HepG2 (cell line): ENCODE measurements around the gene SERTAD1. TPM values are rescaled to one million over a fixed set of nuclear protein-coding genes. Genes with fewer than 3 reads are reported as not detected.

Experiments used
- CHD4 ChIP-seq: fragments of 200-600 bp; sonication (generic); IDR thresholded peaks from 2 replicates; pipeline ENCODE4 v1.7.0; 2017; ENCODE audit warnings: mild to moderate bottlenecking, low read length, borderline replicate concordance
- EZH2 ChIP-seq: conservative IDR thresholded peaks from 2 replicates; pipeline ENCODE4 v1.6.1; 2012; ENCODE audit warnings: mild to moderate bottlenecking, low read depth, low read length, moderate library complexity
- FOXK2 ChIP-seq: fragments of 450-650 bp; IDR thresholded peaks from 2 replicates; pipeline ENCODE4 v1.6.1; 2016
- GPBP1L1 ChIP-seq: sonication (generic); formaldehyde crosslinking; IDR thresholded peaks from 2 replicates; pipeline ENCODE4 v1.5.0; 2020; ENCODE audit warnings: mild to moderate bottlenecking, missing genetic modification reagents
- HNRNPH1 ChIP-seq: fragments of 200-400 bp; formaldehyde crosslinking; optimal IDR thresholded peaks from 2 replicates; pipeline ENCODE3; 2017; ENCODE audit warnings: mild to moderate bottlenecking, low read depth, low read length
- JUNB ChIP-seq: sonication (generic); formaldehyde crosslinking; IDR thresholded peaks from 2 replicates; pipeline ENCODE4 v1.8.0; 2022; ENCODE audit warnings: missing genetic modification reagents, mild to moderate bottlenecking, borderline replicate concordance
- MYPOP ChIP-seq: sonication (generic); formaldehyde crosslinking; IDR thresholded peaks from 2 replicates; pipeline ENCODE4 v1.8.1; 2023; ENCODE audit warnings: mild to moderate bottlenecking, moderate library complexity, missing genetic modification reagents
- ONECUT2 ChIP-seq: sonication (generic); formaldehyde crosslinking; IDR thresholded peaks from 2 replicates; pipeline ENCODE4 v1.4.0; 2020; ENCODE audit warnings: missing genetic modification reagents
- ZNF451 ChIP-seq: sonication (generic); formaldehyde crosslinking; IDR thresholded peaks from 2 replicates; pipeline ENCODE4 v1.5.0; 2020; ENCODE audit warnings: mild to moderate bottlenecking, missing genetic modification reagents
- polyA plus RNA-seq, 8 experiments: library from polyadenylated mRNA; depleted of rRNA in 3 of 8; stranded (reverse) in 7 of 8; unstranded in 1 of 8; fragments of >200 nt; fragmentation: Illumina TruSeq in 4 of 8; extraction: Trizol in 4 of 8; gene quantifications; 2 replicates each; pipeline versions ENCODE4 v1.2.1 to v1.2.3, GENCODE V29; 2011 to 2016; ENCODE audit warnings: low read depth in 4 of 8, missing spikeins in 1 of 8, mixed read lengths in 1 of 8; ENCODE audit not compliant: insufficient read depth in 1 of 8
- total RNA-seq, 5 experiments: library from RNA; depleted of rRNA; stranded (reverse); fragments of >200 nt; fragmentation: Illumina TruSeq; extraction: Trizol; gene quantifications; 2 replicates each; pipeline ENCODE4 v1.2.3, GENCODE V29; 2016; ENCODE audit warnings: low read depth in 1 of 5
- TF ChIP-seq, protein P1 (sequence below): sonication (generic); formaldehyde crosslinking; conservative IDR thresholded peaks from 2 replicates; pipeline ENCODE4 v1.4.0; 2020; ENCODE audit warnings: missing genetic modification reagents
- TF ChIP-seq, protein P2 (sequence below), 2 experiments: fragments of 450-650 bp in 1 of 2; sonication (generic) in 1 of 2; formaldehyde crosslinking in 1 of 2; IDR thresholded peaks; 2 replicates each; pipeline versions ENCODE4 v1.6.1 to v1.8.0; 2016 to 2022; ENCODE audit warnings: antibody characterized with exemption in 1 of 2, mild to moderate bottlenecking in 1 of 2, missing genetic modification reagents in 1 of 2

Gene SERTAD1
- total and polyA plus RNA-seq, 2 of the 13 experiments (the other 11 are each of a cell fraction or from before 2014, with no cell fraction given): 4.3 to 4.5 TPM

DNA sequence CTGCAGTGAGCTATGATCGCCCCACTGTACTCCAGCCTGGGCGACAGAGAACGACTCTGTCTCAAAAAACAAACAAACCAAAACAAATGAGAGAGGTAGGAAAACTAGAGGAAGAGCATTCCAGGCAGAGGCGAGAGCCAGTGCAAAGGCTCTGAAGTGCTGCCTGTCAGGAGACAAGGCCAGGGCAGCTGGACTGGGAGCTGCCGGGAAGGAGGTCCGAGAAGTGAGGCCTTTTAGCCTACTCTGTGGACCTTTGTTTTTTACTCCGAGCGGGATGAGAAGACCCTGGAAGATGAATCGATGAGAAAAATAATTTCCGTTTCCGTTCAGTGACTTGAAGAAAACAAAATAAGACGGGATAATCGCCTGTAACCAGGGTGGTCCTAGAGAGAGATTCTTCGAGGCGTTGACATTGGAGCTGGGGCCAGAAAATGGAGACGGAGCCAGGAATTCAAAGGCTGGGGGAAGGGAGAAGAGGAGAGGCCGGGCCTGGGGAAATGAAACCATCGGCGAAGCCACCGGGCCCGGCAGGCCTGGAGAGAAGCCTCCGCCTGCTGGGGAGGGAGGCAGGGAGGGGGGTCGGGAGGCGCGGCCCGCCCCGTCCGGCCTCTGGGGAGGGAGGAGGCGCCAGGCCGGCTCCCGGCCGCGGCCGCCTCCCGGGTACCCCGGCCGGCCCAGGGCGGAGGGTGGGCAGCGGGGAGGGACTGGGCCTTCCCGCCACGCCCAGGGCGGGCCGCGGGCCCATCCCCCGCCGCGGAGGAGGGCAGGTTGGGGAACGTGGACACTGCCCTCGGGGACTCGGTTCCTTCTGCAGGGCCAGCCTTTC lies 7.8 kb upstream of the SERTAD1 start (continued):
- TF ChIP-seq CHD4: no peak
- TF ChIP-seq EZH2: no peak
- 0 out of 2 replicates have a peak, but pooled peaks have one; percentile 11 for TF ChIP-seq MYPOP (CRISPR knock-in tag)
- TF ChIP-seq, protein P1, sequence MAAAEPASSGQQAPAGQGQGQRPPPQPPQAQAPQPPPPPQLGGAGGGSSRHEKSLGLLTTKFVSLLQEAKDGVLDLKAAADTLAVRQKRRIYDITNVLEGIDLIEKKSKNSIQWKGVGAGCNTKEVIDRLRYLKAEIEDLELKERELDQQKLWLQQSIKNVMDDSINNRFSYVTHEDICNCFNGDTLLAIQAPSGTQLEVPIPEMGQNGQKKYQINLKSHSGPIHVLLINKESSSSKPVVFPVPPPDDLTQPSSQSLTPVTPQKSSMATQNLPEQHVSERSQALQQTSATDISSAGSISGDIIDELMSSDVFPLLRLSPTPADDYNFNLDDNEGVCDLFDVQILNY (CRISPR knock-in tag): peak; percentile 81
- TF ChIP-seq ONECUT2 (CRISPR knock-in tag): no peak
- TF ChIP-seq FOXK2: no peak
- no peak for TF ChIP-seq ZNF451 (CRISPR knock-in tag)
- TF ChIP-seq, protein P2, sequence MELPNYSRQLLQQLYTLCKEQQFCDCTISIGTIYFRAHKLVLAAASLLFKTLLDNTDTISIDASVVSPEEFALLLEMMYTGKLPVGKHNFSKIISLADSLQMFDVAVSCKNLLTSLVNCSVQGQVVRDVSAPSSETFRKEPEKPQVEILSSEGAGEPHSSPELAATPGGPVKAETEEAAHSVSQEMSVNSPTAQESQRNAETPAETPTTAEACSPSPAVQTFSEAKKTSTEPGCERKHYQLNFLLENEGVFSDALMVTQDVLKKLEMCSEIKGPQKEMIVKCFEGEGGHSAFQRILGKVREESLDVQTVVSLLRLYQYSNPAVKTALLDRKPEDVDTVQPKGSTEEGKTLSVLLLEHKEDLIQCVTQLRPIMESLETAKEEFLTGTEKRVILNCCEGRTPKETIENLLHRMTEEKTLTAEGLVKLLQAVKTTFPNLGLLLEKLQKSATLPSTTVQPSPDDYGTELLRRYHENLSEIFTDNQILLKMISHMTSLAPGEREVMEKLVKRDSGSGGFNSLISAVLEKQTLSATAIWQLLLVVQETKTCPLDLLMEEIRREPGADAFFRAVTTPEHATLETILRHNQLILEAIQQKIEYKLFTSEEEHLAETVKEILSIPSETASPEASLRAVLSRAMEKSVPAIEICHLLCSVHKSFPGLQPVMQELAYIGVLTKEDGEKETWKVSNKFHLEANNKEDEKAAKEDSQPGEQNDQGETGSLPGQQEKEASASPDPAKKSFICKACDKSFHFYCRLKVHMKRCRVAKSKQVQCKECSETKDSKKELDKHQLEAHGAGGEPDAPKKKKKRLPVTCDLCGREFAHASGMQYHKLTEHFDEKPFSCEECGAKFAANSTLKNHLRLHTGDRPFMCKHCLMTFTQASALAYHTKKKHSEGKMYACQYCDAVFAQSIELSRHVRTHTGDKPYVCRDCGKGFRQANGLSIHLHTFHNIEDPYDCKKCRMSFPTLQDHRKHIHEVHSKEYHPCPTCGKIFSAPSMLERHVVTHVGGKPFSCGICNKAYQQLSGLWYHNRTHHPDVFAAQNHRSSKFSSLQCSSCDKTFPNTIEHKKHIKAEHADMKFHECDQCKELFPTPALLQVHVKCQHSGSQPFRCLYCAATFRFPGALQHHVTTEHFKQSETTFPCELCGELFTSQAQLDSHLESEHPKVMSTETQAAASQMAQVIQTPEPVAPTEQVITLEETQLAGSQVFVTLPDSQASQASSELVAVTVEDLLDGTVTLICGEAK (IDR thresholded peaks at IDR 0.05): no peak
- TF ChIP-seq, protein P2 (CRISPR knock-in tag; IDR thresholded peaks at IDR 0.05): peak; percentile 23; the same call in 1 of the 2 replicates
- no peak for TF ChIP-seq HNRNPH1
- no peak for TF ChIP-seq JUNB
- no peak for TF ChIP-seq GPBP1L1
